Mammary epithelial cell (primary cell): ENCODE measurements around the gene TH.

Experiments used
- CTCF ChIP-seq, 2 donors: IDR thresholded peaks in 1 of 2; conservative IDR thresholded peaks in 1 of 2; 2 replicates each; pipeline ENCODE4 v1.5.1; 2011 to 2012; ENCODE audit warnings: inconsistent platforms in 2 of 2, low read length in 2 of 2, mild to moderate bottlenecking in 2 of 2, control low read depth in 1 of 2, low read depth in 1 of 2; ENCODE audit not compliant: insufficient read depth in 1 of 2; ENCODE audit errors: extremely low read depth in 1 of 2
- EZH2 ChIP-seq: IDR thresholded peaks from 2 replicates; pipeline ENCODE4 v1.6.1; 2012; ENCODE audit warnings: low read length, inconsistent platforms, borderline replicate concordance

- no peak for TF ChIP-seq CTCF (conservative IDR thresholded peaks at IDR 0.05 in 1 of 2, IDR thresholded peaks at IDR 0.05 in 1 of 2; ENCODE audit: extremely low read depth in 1 of 2, insufficient read depth in 1 of 2, low read depth in 1 of 2, low read length in 2 of 2)
- TF ChIP-seq EZH2, result no peak
Observed at GRCh38 chr11:2201542-2201941, 29.9 kb upstream of the TH start.
